Stimulated activated CD4-positive, alpha-beta T cell treated with anti-CD3 and anti-CD28 coated beads, Interleukin-1b, Interleukin-23, amount 100 ng/mL, for 24 hours (primary cell): ENCODE measurements around the gene PLA2G2A.

Source experiments
- DNase-seq, 4 experiments: peaks; one replicate each; pipeline ENCODE4 v3.0.0-alpha.2; 2020; ENCODE audit warnings: low read depth in 4 of 4, low spot score in 1 of 4

The PLA2G2A gene

DNA sequence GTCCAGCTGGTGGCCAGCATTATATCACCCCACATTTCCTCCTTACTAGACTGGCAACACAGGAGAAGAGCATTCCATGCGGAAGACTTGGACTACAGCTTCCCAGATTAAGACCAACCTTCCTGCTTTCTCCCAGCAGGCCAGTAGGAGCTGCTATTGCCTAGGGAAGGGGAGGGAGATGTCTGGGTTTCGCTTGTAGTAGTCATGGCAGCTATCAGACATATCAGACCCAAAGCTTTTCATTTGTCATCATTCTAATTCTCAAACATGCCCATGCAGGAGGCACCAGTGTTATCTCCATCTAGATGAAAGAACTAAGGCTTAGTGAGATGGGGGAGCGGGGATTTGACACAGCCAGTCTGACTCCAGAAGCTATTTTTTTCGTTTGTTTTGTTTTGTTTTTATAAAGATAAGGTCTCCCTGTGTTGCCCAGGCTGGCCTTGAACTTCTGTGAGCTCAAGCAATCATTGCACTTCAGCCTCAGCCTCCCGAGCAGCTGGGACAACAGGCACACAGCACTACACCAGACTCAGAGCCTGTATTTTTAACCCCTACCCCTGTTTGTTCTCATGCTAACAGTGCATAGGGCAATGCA is 4.5 kb downstream of the PLA2G2A start:
- no peak for DNase-seq

DNA sequence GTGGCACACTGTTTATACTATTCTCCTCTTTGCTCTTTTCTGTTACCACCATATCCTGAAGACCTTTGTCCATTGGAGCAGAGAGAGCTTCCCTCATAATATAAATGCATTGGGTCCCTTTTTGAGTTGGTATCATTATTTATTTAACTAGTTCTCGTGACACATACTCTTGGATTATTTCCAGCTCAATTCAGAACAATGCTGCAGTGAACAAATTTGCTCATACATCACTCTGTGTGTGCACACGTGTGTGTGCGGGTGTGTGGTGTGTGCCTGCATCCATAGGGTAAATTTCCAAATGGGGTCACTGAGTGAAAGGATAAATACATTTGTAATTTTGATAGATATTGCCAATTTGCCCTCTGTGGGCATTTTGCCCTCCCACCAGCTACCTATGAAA is 5.8 kb downstream of the PLA2G2A start:
- no peak for DNase-seq

DNA sequence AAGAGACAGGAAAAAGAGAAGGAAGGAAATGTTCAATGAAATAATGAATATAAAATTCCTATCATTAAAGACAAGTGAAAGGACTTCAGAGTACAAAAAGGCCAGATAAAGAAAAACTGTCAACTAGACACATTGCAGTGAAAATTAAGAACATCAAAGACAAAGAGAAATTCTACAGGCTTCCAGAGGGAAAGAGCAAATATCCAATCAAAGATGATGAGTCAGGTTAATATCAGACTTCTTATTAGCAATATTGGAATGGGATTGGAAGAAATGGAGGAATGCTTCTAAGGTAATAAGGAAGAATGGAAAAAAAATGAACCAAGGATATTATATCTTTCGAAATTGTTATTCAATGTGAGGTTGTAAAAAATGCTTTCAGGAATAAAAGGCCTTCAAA is 7.8 kb downstream of the PLA2G2A start:
- no peak for DNase-seq

- no peak for DNase-seq
Measured at GRCh38 chr1:19969898-19970660, 9.3 kb downstream of the PLA2G2A start.

DNA sequence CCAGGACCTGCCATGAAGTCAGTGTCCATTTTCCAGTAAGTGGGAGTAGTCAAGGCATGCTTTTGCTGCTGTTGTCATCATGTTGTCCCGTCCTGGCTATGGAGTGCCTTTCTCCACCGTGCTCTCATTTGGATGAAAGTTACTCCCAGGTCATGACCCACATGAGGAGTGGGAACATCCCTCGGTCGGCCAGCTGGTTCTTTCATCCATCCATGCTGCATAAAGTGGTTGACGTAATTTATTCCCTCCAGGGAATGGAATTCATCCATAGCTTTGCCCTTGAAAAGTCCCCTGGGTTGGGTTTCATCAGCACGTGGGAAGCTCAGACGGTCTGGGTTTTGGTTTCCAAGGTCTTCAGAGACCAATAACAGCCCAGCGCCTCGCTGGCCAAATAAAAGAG is 11.6 kb downstream of the PLA2G2A start:
- DNase-seq, result no peak

GRCh38 chr1:19964542-19964941 is 14.9 kb downstream of the PLA2G2A start:
- no peak for DNase-seq

DNA sequence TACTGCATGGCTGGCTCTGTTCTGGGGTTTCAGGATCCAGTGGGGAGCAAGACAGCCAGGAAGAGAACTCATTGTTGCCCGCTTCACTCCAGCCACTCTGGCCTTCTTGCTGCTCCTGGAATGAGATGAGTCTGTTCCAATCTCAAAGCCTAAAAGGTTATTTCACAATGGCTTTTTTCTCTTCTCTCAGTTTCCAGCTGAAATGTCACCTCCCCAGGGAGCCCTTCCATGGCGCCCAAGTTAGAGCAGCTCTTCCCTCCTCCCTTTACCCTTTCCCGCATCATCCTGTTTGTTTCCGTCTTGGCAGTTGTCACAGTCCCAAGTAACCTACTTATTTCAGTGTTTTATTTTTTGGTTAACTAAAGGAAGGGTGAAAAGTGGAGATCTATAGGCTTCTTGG is 15.8 kb downstream of the PLA2G2A start:
- no peak for DNase-seq

DNA sequence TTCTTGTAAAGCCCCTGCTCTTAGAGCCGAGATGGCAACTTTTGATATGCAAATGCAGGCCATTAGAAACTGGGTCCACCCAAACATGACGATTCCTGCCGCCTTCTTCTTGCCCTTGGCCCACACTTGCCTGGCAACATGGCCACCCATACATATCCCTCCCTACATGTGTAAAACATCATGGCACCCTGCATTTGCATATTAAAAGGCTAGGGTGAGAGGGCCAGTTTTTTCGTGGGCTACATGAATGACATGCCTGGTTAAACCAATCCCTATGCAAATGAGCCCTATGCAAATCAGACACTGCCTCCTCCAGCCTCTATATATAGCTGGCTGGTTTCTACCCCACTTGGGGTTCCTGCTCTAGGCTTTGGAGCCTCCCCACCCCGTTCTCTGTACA is 18.8 kb downstream of the PLA2G2A start:
- no peak for DNase-seq

GRCh38 chr1:19957779-19958178 is 21.6 kb downstream of the PLA2G2A start:
- no peak for DNase-seq

GRCh38 chr1:19955534-19956170 is 23.8 kb downstream of the PLA2G2A start:
- no peak for DNase-seq

DNA sequence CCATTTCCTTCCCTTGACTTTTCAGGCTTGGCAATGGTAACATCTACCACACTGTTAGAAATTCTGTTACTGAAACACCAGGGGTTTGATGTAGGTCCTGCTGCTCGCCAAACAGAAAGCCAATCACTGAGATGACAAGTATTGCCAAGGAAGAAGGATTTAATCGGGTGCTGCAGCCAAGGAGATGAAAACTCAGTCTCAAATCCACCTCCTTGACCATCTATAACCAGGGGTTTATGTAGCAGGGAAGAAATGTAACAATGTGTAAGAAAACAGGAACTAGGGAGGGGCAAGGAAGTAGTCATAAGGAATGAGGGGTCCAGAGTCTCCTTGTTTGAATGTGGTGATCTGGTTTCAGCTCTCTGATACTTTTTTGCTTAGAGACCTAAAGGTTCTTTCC is 25.4 kb downstream of the PLA2G2A start:
- no peak for DNase-seq

DNA sequence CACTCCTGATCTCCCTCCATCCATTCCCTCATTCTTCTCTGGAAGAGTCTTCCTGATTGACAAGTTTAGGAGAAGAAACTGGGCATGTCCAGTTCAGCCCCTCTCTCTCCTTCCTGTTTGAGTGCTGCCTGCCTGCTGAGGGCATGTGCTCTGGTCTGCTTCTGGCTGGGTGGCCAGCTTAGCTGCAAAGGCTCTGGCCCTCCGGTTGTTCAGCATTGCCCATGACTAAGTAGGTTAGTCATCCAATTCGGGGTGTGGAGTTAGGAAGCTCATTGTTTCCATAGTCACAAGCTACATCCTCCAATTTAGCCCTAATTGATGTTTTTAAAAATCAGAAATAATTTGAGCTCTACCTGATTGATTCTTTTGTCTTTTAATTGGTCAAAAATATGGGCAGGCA is 30.4 kb downstream of the PLA2G2A start:
- no peak for DNase-seq

- DNase-seq, result no peak
Measured at GRCh38 chr1:19946971-19947370, 32.4 kb downstream of the PLA2G2A start.

GRCh38 chr1:19946331-19946751 is 33.1 kb downstream of the PLA2G2A start:
- DNase-seq, result no peak

DNA sequence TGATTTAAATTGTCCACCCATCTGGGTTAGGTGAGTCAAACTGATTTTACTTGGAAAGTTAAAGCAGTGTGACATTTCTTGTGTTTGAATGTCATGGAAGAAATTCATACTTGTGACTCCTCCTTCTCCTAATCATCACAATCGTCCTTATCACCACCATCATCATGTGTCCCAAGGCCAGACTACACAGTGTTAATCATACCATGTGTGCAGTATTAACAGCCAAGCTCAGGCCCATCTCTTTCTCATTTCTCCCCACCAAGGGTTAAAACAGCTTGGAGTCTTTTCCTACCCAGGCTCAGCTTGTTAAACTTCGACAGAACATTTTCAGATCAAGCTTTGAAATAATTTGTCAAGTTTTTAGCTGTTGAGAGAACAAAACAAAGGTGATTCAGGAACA is 33.5 kb downstream of the PLA2G2A start:
- no peak for DNase-seq

- no peak for DNase-seq
Measured at GRCh38 chr1:19942657-19943056, 36.8 kb downstream of the PLA2G2A start.

- DNase-seq, result no peak
Measured at GRCh38 chr1:19942088-19942487, 37.3 kb downstream of the PLA2G2A start.

DNA sequence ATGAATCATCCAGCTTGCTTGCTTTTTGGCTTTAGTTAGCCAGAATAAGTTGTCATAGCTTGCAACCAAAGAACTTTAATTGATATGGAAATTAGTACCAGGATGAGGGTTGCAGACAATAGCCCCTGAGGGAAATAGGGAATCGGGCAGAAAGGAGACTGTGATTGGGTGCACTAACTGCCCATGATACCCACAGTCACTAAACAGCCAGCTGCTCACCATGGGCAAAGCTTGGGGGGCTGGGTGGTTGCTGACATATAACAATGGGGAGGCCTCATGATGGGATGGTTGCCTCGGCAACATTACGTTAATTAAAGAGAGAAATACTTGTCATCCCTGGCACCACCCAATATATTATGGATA is 38.2 kb downstream of the PLA2G2A start:
- DNase-seq, result no peak

DNA sequence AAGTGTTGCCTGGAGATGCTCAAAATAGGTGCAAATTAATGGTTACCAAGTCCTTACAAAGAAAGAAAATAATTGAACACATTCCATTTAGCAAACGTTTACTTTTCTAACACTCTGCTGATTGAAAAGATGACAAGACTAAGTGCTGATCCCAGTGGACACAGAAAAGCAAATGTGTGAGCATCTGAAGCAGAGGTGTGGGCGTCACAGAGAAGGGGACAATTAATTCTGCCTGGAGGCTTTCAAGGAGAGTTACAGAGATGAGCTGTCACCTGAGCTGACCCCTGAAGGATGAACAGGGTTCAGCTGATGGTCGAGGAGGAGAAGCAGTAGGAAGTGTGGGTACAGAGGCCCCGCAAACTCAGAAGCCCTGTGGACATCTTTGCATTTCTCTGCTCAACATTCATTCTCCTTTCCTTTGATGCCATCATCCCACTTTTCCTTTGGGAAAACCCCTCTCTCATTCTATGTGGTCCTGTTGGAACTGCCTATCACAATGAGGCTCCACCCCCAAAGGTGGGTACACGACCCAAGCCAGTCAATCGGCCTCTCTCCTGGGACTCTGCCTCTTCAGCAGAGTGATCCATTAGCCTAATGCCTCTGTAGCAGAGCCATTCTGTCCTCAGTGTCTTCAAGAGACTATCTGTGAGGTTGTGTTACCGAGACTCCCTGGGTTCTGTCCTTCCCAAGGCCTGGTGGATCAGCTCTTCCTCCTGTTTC is 38.8 kb downstream of the PLA2G2A start:
- no peak for DNase-seq

- no peak for DNase-seq
Measured at GRCh38 chr1:19938472-19938871, 40.9 kb downstream of the PLA2G2A start.

DNA sequence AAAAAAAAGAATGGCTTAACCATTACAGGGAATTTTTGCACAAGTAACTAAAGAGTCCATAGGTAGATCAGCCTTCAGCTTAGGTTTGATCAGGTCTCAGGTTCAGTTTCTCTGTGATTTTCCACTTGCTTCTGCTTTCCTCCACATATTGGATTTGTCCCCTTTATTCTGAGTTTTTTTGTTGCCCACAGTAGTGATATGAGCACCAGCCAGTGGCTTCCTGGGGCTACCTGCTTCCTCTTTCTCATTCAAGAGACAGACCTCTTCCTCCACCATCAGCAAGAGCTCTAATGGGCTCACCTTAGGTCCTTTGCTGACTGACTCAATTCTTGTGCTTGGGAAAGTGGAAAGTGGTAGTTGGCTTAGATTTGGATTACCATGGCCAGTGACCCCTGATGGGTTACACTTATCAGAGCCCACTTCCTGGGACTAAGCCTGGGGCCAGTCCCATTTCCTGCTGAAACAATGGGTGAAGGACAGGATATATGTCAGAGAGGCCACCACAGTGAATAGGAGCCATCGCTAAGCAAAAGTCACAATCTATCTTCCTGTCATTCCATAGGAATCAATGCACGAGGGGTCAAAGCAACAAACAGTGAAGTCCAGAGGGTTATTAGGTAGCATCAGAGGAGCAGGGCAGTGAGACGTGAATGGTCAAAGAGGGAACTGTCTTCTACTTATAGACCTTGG is 43.2 kb downstream of the PLA2G2A start:
- DNase-seq, result no peak
